Uterus (tissue), 4 donors: Measurements from ENCODE around the gene NDE1. TPM values are rescaled to one million over a fixed set of nuclear protein-coding genes. Genes with fewer than 3 reads are reported as not detected.

Experiments
- DNase-seq, 2 donors: peaks; one replicate each; pipeline ENCODE4 v3.0.0-alpha.2; 2019 to 2020
- H3K27ac ChIP-seq, 2 donors: fragments of 200-600 bp; sonication (generic); 1 replicate in 1 of 2; 2 replicates in 1 of 2; pipeline ENCODE4 v1.5.1; 2016 to 2018
- H3K27me3 ChIP-seq, 2 donors: fragments of 200-600 bp; sonication (generic); one replicate each; pipeline ENCODE4 v1.5.1; 2018 to 2019; ENCODE audit warnings: control low read depth in 1 of 2
- H3K36me3 ChIP-seq, 2 donors: fragments of 200-600 bp; sonication (generic); one replicate each; pipeline ENCODE4 v1.5.1; 2019; ENCODE audit warnings: control low read depth in 1 of 2
- H3K4me1 ChIP-seq, 2 donors: fragments of 200-600 bp; sonication (generic); one replicate each; pipeline ENCODE4 v1.5.1; 2018 to 2019; ENCODE audit warnings: control low read depth in 1 of 2
- H3K4me3 ChIP-seq, 2 donors: fragments of 200-600 bp; sonication (generic); 1 replicate in 1 of 2; 2 replicates in 1 of 2; pipeline ENCODE4 v1.5.1; 2018 to 2019; ENCODE audit warnings: mild to moderate bottlenecking in 1 of 2
- H3K9me3 ChIP-seq, 2 donors: fragments of 200-600 bp; sonication (generic); one replicate each; pipeline ENCODE4 v1.5.1; 2019; ENCODE audit warnings: control low read depth in 1 of 2
- POLR2A ChIP-seq, 2 donors: fragments of 450-650 bp; IDR thresholded peaks; one replicate each; pipeline ENCODE4 v1.6.1; 2016; ENCODE audit warnings: antibody characterized with exemption in 2 of 2, mild to moderate bottlenecking in 1 of 2, moderate library complexity in 1 of 2
- intact Hi-C: fragments of 100-400 bp; cut with DNase I; formaldehyde crosslinking; loops from one replicate; pipeline ENCODE4 v1.15.1; 2023; ENCODE audit warnings: low total_unique reads
- total RNA-seq, 4 donors: library from RNA; depleted of rRNA in 3 of 4; stranded (reverse); fragments of >200 nt in 3 of 4; gene quantifications; one replicate each; pipeline versions ENCODE4 v1.1.0 to v1.2.4, GENCODE V29; 2014 to 2023
- TF ChIP-seq, protein P1 (sequence below), 4 experiments: fragments of 200-600 bp in 2 of 4; fragments of 450-650 bp in 2 of 4; sonication (generic) in 2 of 4; IDR thresholded peaks; one replicate each; pipeline ENCODE4 v1.5.1; 2016 to 2019; ENCODE audit warnings: antibody characterized with exemption in 4 of 4, mild to moderate bottlenecking in 2 of 4, moderate library complexity in 1 of 4
- donor health status: DM: yes; HTN: yes; CAD: no.

Gene NDE1
- total RNA-seq, 4 donors from 2014 or later: 23.8 to 53.4 (median 39.2) TPM

DNA sequence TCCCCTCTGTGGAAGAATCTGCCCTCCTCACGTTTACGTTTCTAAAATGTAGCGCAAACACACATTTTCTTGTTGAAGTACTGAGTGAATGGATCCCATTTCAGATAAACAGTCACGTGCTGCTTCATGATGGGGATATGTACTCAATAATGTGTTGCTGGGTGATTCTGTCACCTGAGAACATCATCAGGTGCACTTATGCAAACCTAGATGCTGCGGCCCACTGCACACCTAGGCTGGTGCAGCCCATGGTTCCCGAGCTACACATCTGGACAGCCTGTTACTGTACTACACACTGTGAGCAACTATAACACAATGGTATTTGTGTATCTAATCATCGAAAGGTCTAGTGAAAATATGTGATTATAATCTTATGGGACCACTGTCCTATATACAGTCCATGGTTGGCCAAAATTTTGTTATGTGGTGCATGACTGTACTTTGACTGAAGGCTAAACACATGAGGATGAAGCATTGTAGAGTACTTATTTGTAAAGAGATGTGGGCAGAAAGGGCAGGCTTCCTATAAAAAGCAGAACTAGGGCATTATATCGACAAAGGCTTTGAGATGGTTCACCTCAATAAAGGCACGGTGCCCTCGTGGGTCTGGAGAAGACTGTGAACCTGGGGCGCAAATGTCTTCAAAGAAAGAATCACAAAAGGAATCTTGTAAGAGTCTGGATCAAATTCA, 33.4 kb upstream of the NDE1 start:
- Histone ChIP-seq H3K9me3 (no peaks in the 10 kb centered on the region), H3K4me1 (no peaks in the 10 kb centered on the region), H3K27me3 (no peaks in the 10 kb centered on the region), H3K36me3 (no peaks in the 10 kb centered on the region), H3K27ac (no peak overlapping the region), H3K4me3 (no peak overlapping the region)
- intact Hi-C loops: no loop called here
- no peak for TF ChIP-seq POLR2A (IDR thresholded peaks at IDR 0.05)
- TF ChIP-seq, protein P1, sequence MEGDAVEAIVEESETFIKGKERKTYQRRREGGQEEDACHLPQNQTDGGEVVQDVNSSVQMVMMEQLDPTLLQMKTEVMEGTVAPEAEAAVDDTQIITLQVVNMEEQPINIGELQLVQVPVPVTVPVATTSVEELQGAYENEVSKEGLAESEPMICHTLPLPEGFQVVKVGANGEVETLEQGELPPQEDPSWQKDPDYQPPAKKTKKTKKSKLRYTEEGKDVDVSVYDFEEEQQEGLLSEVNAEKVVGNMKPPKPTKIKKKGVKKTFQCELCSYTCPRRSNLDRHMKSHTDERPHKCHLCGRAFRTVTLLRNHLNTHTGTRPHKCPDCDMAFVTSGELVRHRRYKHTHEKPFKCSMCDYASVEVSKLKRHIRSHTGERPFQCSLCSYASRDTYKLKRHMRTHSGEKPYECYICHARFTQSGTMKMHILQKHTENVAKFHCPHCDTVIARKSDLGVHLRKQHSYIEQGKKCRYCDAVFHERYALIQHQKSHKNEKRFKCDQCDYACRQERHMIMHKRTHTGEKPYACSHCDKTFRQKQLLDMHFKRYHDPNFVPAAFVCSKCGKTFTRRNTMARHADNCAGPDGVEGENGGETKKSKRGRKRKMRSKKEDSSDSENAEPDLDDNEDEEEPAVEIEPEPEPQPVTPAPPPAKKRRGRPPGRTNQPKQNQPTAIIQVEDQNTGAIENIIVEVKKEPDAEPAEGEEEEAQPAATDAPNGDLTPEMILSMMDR (IDR thresholded peaks at IDR 0.05): no peak
- no peak for DNase-seq

DNA sequence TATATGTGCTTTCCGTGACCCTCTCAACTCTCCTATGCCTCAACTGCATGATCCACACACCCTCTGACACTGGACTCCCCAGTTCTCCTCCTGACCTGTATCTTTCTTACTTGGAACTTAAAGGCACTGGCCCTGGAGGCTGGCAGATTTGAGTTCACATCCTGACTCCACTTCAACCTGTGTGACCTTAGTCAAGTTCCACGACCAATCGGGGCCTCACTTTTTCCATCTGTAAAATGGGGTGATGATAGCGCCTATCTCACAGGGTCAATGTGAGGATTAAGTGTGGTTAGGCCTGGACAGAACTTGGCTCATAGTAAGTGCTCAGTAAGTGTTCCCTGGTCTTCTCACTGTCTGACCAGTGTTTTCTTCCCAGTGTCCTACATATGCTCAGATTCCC, 32.1 kb upstream of the NDE1 start:
- H3K9me3 ChIP-seq: no peaks in the 10 kb centered on the region
- no peaks in the 10 kb centered on the region for H3K4me1 ChIP-seq
- no peaks in the 10 kb centered on the region for H3K27me3 ChIP-seq
- H3K27ac ChIP-seq: no peak overlapping the region
- H3K4me3 ChIP-seq: no peak overlapping the region
- intact Hi-C loops: no loop called here
- DNase-seq: no peak
- TF ChIP-seq, protein P1 (IDR thresholded peaks at IDR 0.05): no peak
- no peak for TF ChIP-seq POLR2A (IDR thresholded peaks at IDR 0.05)
- H3K36me3 ChIP-seq: no peaks in the 10 kb centered on the region

DNA sequence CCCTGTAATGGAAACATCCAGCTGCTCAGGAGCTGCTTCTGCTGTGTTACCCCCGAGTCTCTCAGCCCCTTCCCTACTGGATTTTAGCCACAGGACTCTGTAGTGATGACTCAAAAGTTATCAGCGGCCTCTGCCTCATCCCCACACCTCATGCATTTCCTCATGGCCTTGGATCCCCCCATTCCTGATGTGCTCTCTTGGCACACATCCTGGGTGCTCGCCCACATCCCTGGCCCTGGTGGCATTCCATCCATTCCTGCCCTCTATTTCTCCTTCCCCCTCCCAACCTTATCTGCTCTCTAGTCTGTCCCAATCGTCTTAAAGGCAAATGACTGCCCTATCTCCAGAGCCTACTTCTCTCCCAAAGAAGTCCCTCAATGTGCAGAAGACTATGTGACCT, 31.7 kb upstream of the NDE1 start:
- intact Hi-C loops: no loop called here
- TF ChIP-seq POLR2A (IDR thresholded peaks at IDR 0.05): no peak
- TF ChIP-seq, protein P1 (IDR thresholded peaks at IDR 0.05): no peak
- Histone ChIP-seq H3K27ac (no peak overlapping the region), H3K36me3 (no peaks in the 10 kb centered on the region), H3K4me1 (no peaks in the 10 kb centered on the region), H3K27me3 (no peaks in the 10 kb centered on the region), H3K9me3 (no peaks in the 10 kb centered on the region), H3K4me3 (no peak overlapping the region)
- no peak for DNase-seq

DNA sequence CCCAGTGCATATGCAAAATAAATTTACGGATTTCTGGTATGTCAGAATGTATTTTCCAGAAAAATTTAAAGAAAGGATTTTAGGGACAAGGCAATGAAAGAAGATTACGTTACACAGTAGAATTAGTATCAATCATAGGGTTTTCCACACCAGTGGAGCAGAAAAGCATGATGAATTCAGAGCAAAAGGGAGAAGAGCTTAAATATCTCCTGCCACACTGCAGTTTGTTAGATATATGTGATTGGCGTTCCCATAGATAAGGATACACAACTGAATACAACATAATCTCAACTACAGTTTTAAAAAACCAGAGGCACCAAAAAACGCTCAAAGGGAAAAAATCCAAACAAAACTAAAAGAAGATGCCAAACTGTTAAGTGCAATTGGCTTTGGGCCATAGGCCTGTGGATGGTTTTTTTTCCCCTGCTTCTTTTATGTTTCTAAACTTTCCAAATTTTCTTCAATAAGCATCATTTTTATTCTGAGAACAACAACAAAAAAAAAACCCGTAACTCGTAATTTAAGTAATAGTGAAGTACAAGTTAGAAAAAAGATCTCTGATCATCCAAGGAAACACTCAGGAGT, 29.3 kb upstream of the NDE1 start:
- Histone ChIP-seq H3K27me3 (no peaks in the 10 kb centered on the region), H3K9me3 (no peaks in the 10 kb centered on the region), H3K27ac (no peak overlapping the region), H3K4me1 (no peaks in the 10 kb centered on the region), H3K4me3 (no peak overlapping the region), H3K36me3 (no peaks in the 10 kb centered on the region)
- intact Hi-C loops: no loop called here
- TF ChIP-seq, protein P1 (IDR thresholded peaks at IDR 0.05): no peak
- no peak for TF ChIP-seq POLR2A (IDR thresholded peaks at IDR 0.05)
- DNase-seq: no peak

DNA sequence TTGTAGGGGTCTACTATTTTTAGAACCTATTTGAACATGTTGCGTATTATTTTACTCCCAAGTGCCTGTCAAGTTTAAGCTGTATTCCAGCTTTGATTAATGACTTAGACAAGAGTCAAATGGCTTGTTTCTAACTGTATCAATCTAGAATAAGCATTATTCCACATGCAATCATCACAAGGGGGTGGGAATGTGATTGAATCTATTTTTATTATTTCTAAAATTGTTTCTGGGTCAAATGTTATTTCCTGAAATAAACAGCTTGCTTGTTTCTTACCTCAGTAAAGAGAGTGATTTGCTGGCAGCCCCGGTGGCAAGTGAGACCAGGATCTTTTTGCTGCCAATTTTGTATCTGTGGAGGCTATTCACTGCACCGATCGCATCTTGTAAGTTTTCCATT, 28.6 kb upstream of the NDE1 start:
- Histone ChIP-seq H3K36me3 (no peaks in the 10 kb centered on the region), H3K9me3 (no peaks in the 10 kb centered on the region), H3K27ac (no peak overlapping the region), H3K4me3 (no peak overlapping the region), H3K4me1 (no peaks in the 10 kb centered on the region), H3K27me3 (no peaks in the 10 kb centered on the region)
- DNase-seq: no peak
- TF ChIP-seq, protein P1 (IDR thresholded peaks at IDR 0.05): no peak
- TF ChIP-seq POLR2A (IDR thresholded peaks at IDR 0.05): no peak
- intact Hi-C loops: no loop called here
